ENCODE measurements around the gene EML5. TPM values are rescaled to one million over a fixed set of nuclear protein-coding genes. Genes with fewer than 3 reads are reported as not detected.

Gene EML5
- total and polyA plus RNA-seq, 2 of the 13 experiments (the other 11 are each of a cell fraction or from before 2014, with no cell fraction given), result 0.11 TPM; not detected in 1

- peak; percentile 33; the same call in 1 of the 2 replicates for TF ChIP-seq ZNF563 (CRISPR knock-in tag; IDR thresholded peaks at IDR 0.05)
- TF ChIP-seq ZNF850 (CRISPR knock-in tag; conservative IDR thresholded peaks at IDR 0.05), result no peak
- TF ChIP-seq ZNF17 (CRISPR knock-in tag; IDR thresholded peaks at IDR 0.05), result no peak
- TF ChIP-seq EEA1 (CRISPR knock-in tag; IDR thresholded peaks at IDR 0.05; ENCODE audit: borderline replicate concordance), result no peak
- no peak for TF ChIP-seq SNAPC5 (CRISPR knock-in tag; IDR thresholded peaks at IDR 0.05; ENCODE audit: borderline replicate concordance)
- TF ChIP-seq ZNF253 (CRISPR knock-in tag; IDR thresholded peaks at IDR 0.05; ENCODE audit: borderline replicate concordance), result no peak
- no peak for TF ChIP-seq ATM (IDR thresholded peaks at IDR 0.05; ENCODE audit: borderline replicate concordance)
- no peak for TF ChIP-seq FOXK1 (CRISPR knock-in tag; IDR thresholded peaks at IDR 0.05; ENCODE audit: borderline replicate concordance, low read depth)
- TF ChIP-seq, protein P1, sequence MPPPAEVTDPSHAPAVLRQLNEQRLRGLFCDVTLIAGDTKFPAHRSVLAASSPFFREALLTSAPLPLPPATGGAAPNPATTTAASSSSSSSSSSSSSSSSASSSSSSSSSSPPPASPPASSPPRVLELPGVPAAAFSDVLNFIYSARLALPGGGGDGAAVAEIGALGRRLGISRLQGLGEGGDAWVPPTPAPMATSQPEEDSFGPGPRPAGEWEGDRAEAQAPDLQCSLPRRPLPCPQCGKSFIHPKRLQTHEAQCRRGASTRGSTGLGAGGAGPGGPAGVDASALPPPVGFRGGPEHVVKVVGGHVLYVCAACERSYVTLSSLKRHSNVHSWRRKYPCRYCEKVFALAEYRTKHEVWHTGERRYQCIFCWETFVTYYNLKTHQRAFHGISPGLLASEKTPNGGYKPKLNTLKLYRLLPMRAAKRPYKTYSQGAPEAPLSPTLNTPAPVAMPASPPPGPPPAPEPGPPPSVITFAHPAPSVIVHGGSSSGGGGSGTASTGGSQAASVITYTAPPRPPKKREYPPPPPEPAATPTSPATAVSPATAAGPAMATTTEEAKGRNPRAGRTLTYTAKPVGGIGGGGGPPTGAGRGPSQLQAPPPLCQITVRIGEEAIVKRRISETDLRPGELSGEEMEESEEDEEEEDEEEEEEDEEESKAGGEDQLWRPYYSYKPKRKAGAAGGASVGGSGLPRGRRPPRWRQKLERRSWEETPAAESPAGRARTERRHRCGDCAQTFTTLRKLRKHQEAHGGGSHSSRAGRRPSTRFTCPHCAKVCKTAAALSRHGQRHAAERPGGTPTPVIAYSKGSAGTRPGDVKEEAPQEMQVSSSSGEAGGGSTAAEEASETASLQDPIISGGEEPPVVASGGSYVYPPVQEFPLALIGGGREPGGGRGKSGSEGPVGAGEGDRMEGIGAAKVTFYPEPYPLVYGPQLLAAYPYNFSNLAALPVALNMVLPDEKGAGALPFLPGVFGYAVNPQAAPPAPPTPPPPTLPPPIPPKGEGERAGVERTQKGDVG (CRISPR knock-in tag; IDR thresholded peaks at IDR 0.05; ENCODE audit: borderline replicate concordance), result no peak
- TF ChIP-seq ARID2 (CRISPR knock-in tag; IDR thresholded peaks at IDR 0.05; ENCODE audit: borderline replicate concordance), result no peak
- TF ChIP-seq ZNF333 (CRISPR knock-in tag; IDR thresholded peaks at IDR 0.05; ENCODE audit: borderline replicate concordance), result no peak
- TF ChIP-seq CHD4 (IDR thresholded peaks at IDR 0.05; ENCODE audit: borderline replicate concordance, low read length), result no peak
- TF ChIP-seq MEIS2 (CRISPR knock-in tag; IDR thresholded peaks at IDR 0.05), result peak; percentile 51; the same call in 1 of the 2 replicates
- TF ChIP-seq ZMYM4 (CRISPR knock-in tag; IDR thresholded peaks at IDR 0.05), result 0 out of 2 replicates have a peak, but pooled peaks have one; percentile 27
- TF ChIP-seq KLF16 (CRISPR knock-in tag; IDR thresholded peaks at IDR 0.05), result no peak
- TF ChIP-seq MTF2 (CRISPR knock-in tag; IDR thresholded peaks at IDR 0.05; ENCODE audit: borderline replicate concordance), result peak; percentile 64; the same call in 1 of the 2 replicates
- no peak for TF ChIP-seq TEAD2 (CRISPR knock-in tag; IDR thresholded peaks at IDR 0.05)
- TF ChIP-seq THAP7 (CRISPR knock-in tag; IDR thresholded peaks at IDR 0.05), result no peak
- TF ChIP-seq ZNF431 (CRISPR knock-in tag; IDR thresholded peaks at IDR 0.05; ENCODE audit: borderline replicate concordance, low read depth), result no peak
- no peak for TF ChIP-seq ZNF180 (CRISPR knock-in tag; IDR thresholded peaks at IDR 0.05; ENCODE audit: borderline replicate concordance, low read depth)
- 0 out of 2 replicates have a peak, but pooled peaks have one; percentile 35 for TF ChIP-seq TAF1 (CRISPR knock-in tag; IDR thresholded peaks at IDR 0.05)
- TF ChIP-seq KDM5A (IDR thresholded peaks at IDR 0.05; ENCODE audit: borderline replicate concordance, low read length), result no peak
- no peak for TF ChIP-seq GTF2F1 (IDR thresholded peaks at IDR 0.05; ENCODE audit: low read length)
- no peak for TF ChIP-seq SIX4 (CRISPR knock-in tag; IDR thresholded peaks at IDR 0.05)
- no peak for TF ChIP-seq ZNF552 (CRISPR knock-in tag; IDR thresholded peaks at IDR 0.05; ENCODE audit: borderline replicate concordance)
- TF ChIP-seq ZNF136 (CRISPR knock-in tag; IDR thresholded peaks at IDR 0.05; ENCODE audit: low read depth), result no peak
- TF ChIP-seq EHMT2 (IDR thresholded peaks at IDR 0.05; ENCODE audit: borderline replicate concordance, low read depth, low read length), result no peak
These were observed at the start of gene EML5 (continued) for GRCh38 chr14:88792473-88793258.
